GM12878 (cell line): Measurements from ENCODE around the gene LRRC61.

Experiments used
- CHD4 ChIP-seq: fragments of 200-600 bp; sonication (generic); IDR thresholded peaks from 2 replicates; pipeline ENCODE4 v1.6.1; 2016; ENCODE audit warnings: mild to moderate bottlenecking
- KDM1A ChIP-seq: fragments of 200-600 bp; sonication (generic); IDR thresholded peaks from 2 replicates; pipeline ENCODE4 v1.6.1; 2016; ENCODE audit warnings: borderline replicate concordance
- MEF2A ChIP-seq: IDR thresholded peaks from 2 replicates; pipeline ENCODE4 v1.6.1; 2011; ENCODE audit warnings: low read depth, mild to moderate bottlenecking, low read length, moderate library complexity; ENCODE audit not compliant: insufficient read depth
- NFYB ChIP-seq: IDR thresholded peaks from 2 replicates; pipeline ENCODE4 v1.6.1; 2011; ENCODE audit warnings: low read depth, mild to moderate bottlenecking, low read length, improper control_type of control experiment, moderate library complexity; ENCODE audit not compliant: insufficient read depth
- POLR2AphosphoS5 ChIP-seq: IDR thresholded peaks from 2 replicates; pipeline ENCODE4 v1.6.1; 2011; ENCODE audit warnings: mild to moderate bottlenecking, low read length, inconsistent platforms
- RAD21 ChIP-seq: IDR thresholded peaks from 2 replicates; pipeline ENCODE4 v1.6.1; 2011; ENCODE audit warnings: mild to moderate bottlenecking, low read depth, low read length, moderate library complexity; ENCODE audit not compliant: insufficient read depth
- SMAD1 ChIP-seq: fragments of 450-650 bp; IDR thresholded peaks from 2 replicates; pipeline ENCODE4 v1.6.1; 2018; ENCODE audit warnings: mild to moderate bottlenecking, low read depth; ENCODE audit not compliant: partially characterized antibody
- TAF1 ChIP-seq: IDR thresholded peaks from 2 replicates; pipeline ENCODE4 v1.6.1; 2011; ENCODE audit warnings: mild to moderate bottlenecking, low read depth, low read length, borderline replicate concordance
- YY1 ChIP-seq: IDR thresholded peaks from 2 replicates; pipeline ENCODE4 v1.6.1; 2011; ENCODE audit warnings: low read depth, mild to moderate bottlenecking, low read length
- ZNF24 ChIP-seq: fragments of 450-650 bp; IDR thresholded peaks from 2 replicates; pipeline ENCODE4 v1.6.1; 2017; ENCODE audit warnings: antibody characterized with exemption, mild to moderate bottlenecking
- TF ChIP-seq, protein P1 (sequence below), 3 experiments: IDR thresholded peaks in 2 of 3; conservative IDR thresholded peaks in 1 of 3; 2 replicates each; pipeline ENCODE4 v1.5.1; 2011; ENCODE audit warnings: low read depth in 3 of 3, low read length in 3 of 3, mild to moderate bottlenecking in 3 of 3, control low read depth in 2 of 3, moderate library complexity in 2 of 3, inconsistent platforms in 1 of 3, mixed read lengths in 1 of 3; ENCODE audit not compliant: control insufficient read depth in 2 of 3, insufficient read depth in 1 of 3; ENCODE audit errors: extremely low read depth in 1 of 3

DNA sequence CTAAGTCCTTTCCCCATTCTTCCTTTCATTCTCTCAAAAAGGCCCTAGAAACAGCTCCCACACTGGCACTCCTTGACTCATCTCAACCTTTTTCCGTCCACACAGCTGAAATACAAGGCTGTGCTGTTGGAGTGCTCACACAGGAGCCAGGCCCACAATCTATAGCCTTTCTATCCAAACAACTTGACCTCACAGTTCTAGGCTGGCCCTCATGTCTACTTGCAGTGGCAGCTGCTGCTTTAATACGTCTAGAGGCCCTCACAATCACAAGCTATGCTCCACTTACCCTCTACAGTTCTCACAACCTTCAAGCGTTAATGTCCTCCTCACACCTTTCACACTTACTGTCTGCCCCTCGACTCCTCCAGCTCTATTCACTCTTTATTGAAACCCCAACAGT lies 12.0 kb upstream of the LRRC61 start:
- no peak for TF ChIP-seq MEF2A
- no peak for TF ChIP-seq ZNF24
- TF ChIP-seq, protein P1, sequence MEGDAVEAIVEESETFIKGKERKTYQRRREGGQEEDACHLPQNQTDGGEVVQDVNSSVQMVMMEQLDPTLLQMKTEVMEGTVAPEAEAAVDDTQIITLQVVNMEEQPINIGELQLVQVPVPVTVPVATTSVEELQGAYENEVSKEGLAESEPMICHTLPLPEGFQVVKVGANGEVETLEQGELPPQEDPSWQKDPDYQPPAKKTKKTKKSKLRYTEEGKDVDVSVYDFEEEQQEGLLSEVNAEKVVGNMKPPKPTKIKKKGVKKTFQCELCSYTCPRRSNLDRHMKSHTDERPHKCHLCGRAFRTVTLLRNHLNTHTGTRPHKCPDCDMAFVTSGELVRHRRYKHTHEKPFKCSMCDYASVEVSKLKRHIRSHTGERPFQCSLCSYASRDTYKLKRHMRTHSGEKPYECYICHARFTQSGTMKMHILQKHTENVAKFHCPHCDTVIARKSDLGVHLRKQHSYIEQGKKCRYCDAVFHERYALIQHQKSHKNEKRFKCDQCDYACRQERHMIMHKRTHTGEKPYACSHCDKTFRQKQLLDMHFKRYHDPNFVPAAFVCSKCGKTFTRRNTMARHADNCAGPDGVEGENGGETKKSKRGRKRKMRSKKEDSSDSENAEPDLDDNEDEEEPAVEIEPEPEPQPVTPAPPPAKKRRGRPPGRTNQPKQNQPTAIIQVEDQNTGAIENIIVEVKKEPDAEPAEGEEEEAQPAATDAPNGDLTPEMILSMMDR (IDR thresholded peaks at IDR 0.05 in 2 of 3, conservative IDR thresholded peaks at IDR 0.05 in 1 of 3; ENCODE audit: control insufficient read depth in 2 of 3, extremely low read depth in 1 of 3, insufficient read depth in 1 of 3, low read depth in 3 of 3, low read length in 3 of 3) = no peak
- no peak for TF ChIP-seq POLR2AphosphoS5
- no peak for TF ChIP-seq KDM1A
- TF ChIP-seq YY1 = no peak
- TF ChIP-seq SMAD1 = no peak
- TF ChIP-seq RAD21 = no peak
- no peak for TF ChIP-seq NFYB
- no peak for TF ChIP-seq CHD4
- TF ChIP-seq TAF1 = no peak
